GM23338 (cell line): ENCODE results near the gene TMEM132A. TPM values are rescaled to one million over a fixed set of nuclear protein-coding genes. Genes with fewer than 3 reads are reported as not detected.
A peak's percentile ranks its signal among the peaks of the same experiment; 100 is the strongest.

Experiments used
- ATAC-seq: fragments of 200-7000 bp; cut with Tn5 transposase; 3 replicates; pipeline ENCODE4 v1.9.1; 2020
- DNase-seq: peaks from one replicate; pipeline ENCODE4 v3.0.0-alpha.2; 2015; ENCODE audit warnings: low spot score
- H2AFZ ChIP-seq: fragments of 200-600 bp; sonication (generic); 2 replicates; pipeline ENCODE4 v1.8.0; 2016; ENCODE audit warnings: antibody characterized with exemption, mild to moderate bottlenecking, moderate library complexity
- H3F3A ChIP-seq: fragments of 200-600 bp; sonication (generic); replicated peaks from 2 replicates; pipeline ENCODE4 v1.8.0; 2017; ENCODE audit warnings: antibody characterized with exemption, mixed run types, low read depth
- H3K27ac ChIP-seq: fragments of 200-600 bp; sonication (generic); 2 replicates; pipeline ENCODE4 v1.6.1; 2016; ENCODE audit warnings: low read depth
- H3K27me3 ChIP-seq: fragments of 200-600 bp; sonication (generic); 2 replicates; pipeline ENCODE4 v1.8.0; 2016; ENCODE audit warnings: mild to moderate bottlenecking, mixed run types, moderate library complexity; ENCODE audit not compliant: insufficient read depth
- H3K36me3 ChIP-seq: fragments of 200-600 bp; sonication (generic); 2 replicates; pipeline ENCODE4 v1.8.0; 2016; ENCODE audit warnings: mild to moderate bottlenecking; ENCODE audit not compliant: insufficient read depth
- H3K4me1 ChIP-seq: fragments of 200-600 bp; sonication (generic); 2 replicates; pipeline ENCODE4 v1.8.0; 2016; ENCODE audit warnings: mild to moderate bottlenecking, moderate library complexity; ENCODE audit not compliant: insufficient read depth
- H3K4me2 ChIP-seq: fragments of 200-600 bp; sonication (generic); 2 replicates; pipeline ENCODE4 v1.7.1; 2017; ENCODE audit warnings: mixed run types
- H3K4me3 ChIP-seq: fragments of 200-600 bp; sonication (generic); 2 replicates; pipeline ENCODE4 v1.6.1; 2016; ENCODE audit warnings: mixed run types
- H3K79me2 ChIP-seq: fragments of 200-600 bp; sonication (generic); replicated peaks from 2 replicates; pipeline ENCODE4 v1.8.0; 2017; ENCODE audit warnings: mild to moderate bottlenecking; ENCODE audit not compliant: insufficient read depth
- H3K9me2 ChIP-seq: fragments of 200-600 bp; sonication (generic); 2 replicates; pipeline ENCODE4 v1.8.0; 2017; ENCODE audit not compliant: insufficient read depth
- H4K20me1 ChIP-seq: fragments of 200-600 bp; sonication (generic); replicated peaks from 2 replicates; pipeline ENCODE4 v1.8.0; 2017; ENCODE audit warnings: mild to moderate bottlenecking; ENCODE audit not compliant: insufficient read depth
- H3K27ac Mint-ChIP-seq: 2 replicates; pipeline ENCODE4 v1.8.0; 2020; ENCODE audit warnings: inconsistent platforms, mild to moderate bottlenecking, moderate library complexity, mixed read lengths
- H3K27me3 Mint-ChIP-seq: 3 replicates; pipeline ENCODE4 v1.8.0; 2022; ENCODE audit warnings: low read depth, mild to moderate bottlenecking, moderate library complexity, mixed read lengths, inconsistent platforms; ENCODE audit not compliant: insufficient read depth, poor library complexity
- H3K36me3 Mint-ChIP-seq: 3 replicates; pipeline ENCODE4 v1.8.0; 2021; ENCODE audit warnings: low read depth, mild to moderate bottlenecking, inconsistent platforms, moderate library complexity, mixed read lengths
- H3K4me1 Mint-ChIP-seq: 3 replicates; pipeline ENCODE4 v1.8.0; 2020; ENCODE audit warnings: mild to moderate bottlenecking, inconsistent platforms, mixed read lengths
- H3K4me3 Mint-ChIP-seq: 3 replicates; pipeline ENCODE4 v1.8.0; 2021; ENCODE audit warnings: moderate library complexity, mild to moderate bottlenecking, inconsistent platforms, mixed read lengths
- H3K9me3 Mint-ChIP-seq: 3 replicates; pipeline ENCODE4 v1.8.0; 2020; ENCODE audit warnings: moderate library complexity, mild to moderate bottlenecking, inconsistent platforms, mixed read lengths
- ETS1 ChIP-seq: IDR thresholded peaks from 2 replicates; pipeline ENCODE4 v1.6.1; 2016; ENCODE audit warnings: antibody characterized with exemption
- EZH2phosphoT487 ChIP-seq: fragments of 200-600 bp; sonication (generic); IDR thresholded peaks from one replicate; pipeline ENCODE4 v1.8.1; 2018; ENCODE audit warnings: antibody characterized with exemption; ENCODE audit not compliant: unreplicated experiment
- JUNB ChIP-seq: IDR thresholded peaks from one replicate; pipeline ENCODE4 v1.6.1; 2016; ENCODE audit warnings: antibody characterized with exemption; ENCODE audit not compliant: unreplicated experiment
- NANOG ChIP-seq: IDR thresholded peaks from 2 replicates; pipeline ENCODE4 v1.6.1; 2016; ENCODE audit warnings: antibody characterized with exemption, borderline replicate concordance
- POLR2AphosphoS5 ChIP-seq: IDR thresholded peaks from 2 replicates; pipeline ENCODE4 v1.6.1; 2016; ENCODE audit warnings: antibody characterized with exemption, low read depth
- ZNF114 ChIP-seq: fragments of 250-450 bp; sonication (Bioruptor Pico); IDR thresholded peaks from 2 replicates; pipeline ENCODE4 v1.5.0; 2020; ENCODE audit warnings: mild to moderate bottlenecking, moderate library complexity
- polyA plus RNA-seq: library from polyadenylated mRNA; unstranded; fragments of >200 nt; fragmentation: Nextera tagmentation; extraction: Ambion mirVana; gene quantifications from 2 replicates; pipeline ENCODE4 v1.2.1, GENCODE V29; 2016
- total RNA-seq: library from RNA; depleted of rRNA; stranded (reverse); fragments of >200 nt; shearing (Covaris generic); gene quantifications from 2 replicates; pipeline ENCODE4 v1.2.3, GENCODE V29; 2014
- TF ChIP-seq, protein P1 (sequence below): fragments of 250-450 bp; sonication (Bioruptor Pico); IDR thresholded peaks from 2 replicates; pipeline ENCODE4 v1.5.0; 2020; ENCODE audit warnings: mild to moderate bottlenecking, moderate library complexity
- TF ChIP-seq, protein P2 (sequence below): IDR thresholded peaks from one replicate; pipeline ENCODE4 v1.6.1; 2018; ENCODE audit warnings: antibody characterized with exemption; ENCODE audit not compliant: unreplicated experiment

TMEM132A gene
- total and polyA plus RNA-seq, 2 experiments from 2014 or later: 36.2 to 96.6 TPM

DNA sequence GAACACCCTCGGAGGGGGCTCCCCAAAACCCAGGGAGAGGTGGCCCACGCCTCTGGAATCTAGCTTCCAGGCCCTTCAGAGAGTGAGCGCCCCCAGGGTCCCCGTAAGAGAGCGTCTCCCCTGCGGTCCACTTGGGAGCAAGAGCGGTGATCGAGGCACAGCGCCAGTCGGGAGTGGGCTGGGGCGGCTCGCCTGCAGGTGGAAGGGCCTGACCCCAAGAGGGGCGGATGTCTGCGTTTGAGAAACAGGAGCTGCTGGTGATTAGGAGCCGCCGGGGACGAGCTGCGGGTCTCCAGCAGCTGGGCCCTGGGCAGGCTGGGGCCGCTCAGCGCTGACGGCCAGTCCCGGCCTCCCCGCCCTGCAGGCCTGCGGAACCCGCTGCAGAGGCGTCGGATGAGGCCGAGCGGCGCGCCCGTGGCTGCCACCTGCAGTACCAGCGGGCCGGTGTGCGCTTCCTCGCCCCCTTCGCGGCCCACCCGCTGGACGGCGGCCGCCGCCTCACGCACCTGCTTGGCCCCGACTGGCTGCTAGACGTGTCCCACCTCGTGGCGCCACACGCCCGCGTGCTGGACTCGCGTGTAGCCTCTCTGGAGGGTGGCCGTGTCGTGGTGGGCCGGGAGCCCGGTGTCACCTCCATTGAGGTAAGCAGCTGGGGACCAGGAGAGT is 10.0 kb downstream of the TMEM132A start:
- H4K20me1 ChIP-seq: peaks cover 4% of the 10 kb centered on the region; the same call in 1 of the 2 replicates
- Mint-ChIP-seq H3K27me3 (peaks cover 2% of the 10 kb centered on the region), H3K4me1 (peaks cover 14% of the 10 kb centered on the region; the same call in 2 of the 3 replicates), H3K9me3 (no peaks in the 10 kb centered on the region), H3K27ac (no peak overlapping the region), H3K4me3 (no peak overlapping the region), H3K36me3 (peaks cover 38% of the 10 kb centered on the region)
- DNase-seq (no peak), ATAC-seq (peak; percentile 14)
- no peaks in the 10 kb centered on the region for H3K4me1 ChIP-seq
- TF ChIP-seq JUNB: no peak
- no peak for TF ChIP-seq NANOG
- TF ChIP-seq, protein P1, sequence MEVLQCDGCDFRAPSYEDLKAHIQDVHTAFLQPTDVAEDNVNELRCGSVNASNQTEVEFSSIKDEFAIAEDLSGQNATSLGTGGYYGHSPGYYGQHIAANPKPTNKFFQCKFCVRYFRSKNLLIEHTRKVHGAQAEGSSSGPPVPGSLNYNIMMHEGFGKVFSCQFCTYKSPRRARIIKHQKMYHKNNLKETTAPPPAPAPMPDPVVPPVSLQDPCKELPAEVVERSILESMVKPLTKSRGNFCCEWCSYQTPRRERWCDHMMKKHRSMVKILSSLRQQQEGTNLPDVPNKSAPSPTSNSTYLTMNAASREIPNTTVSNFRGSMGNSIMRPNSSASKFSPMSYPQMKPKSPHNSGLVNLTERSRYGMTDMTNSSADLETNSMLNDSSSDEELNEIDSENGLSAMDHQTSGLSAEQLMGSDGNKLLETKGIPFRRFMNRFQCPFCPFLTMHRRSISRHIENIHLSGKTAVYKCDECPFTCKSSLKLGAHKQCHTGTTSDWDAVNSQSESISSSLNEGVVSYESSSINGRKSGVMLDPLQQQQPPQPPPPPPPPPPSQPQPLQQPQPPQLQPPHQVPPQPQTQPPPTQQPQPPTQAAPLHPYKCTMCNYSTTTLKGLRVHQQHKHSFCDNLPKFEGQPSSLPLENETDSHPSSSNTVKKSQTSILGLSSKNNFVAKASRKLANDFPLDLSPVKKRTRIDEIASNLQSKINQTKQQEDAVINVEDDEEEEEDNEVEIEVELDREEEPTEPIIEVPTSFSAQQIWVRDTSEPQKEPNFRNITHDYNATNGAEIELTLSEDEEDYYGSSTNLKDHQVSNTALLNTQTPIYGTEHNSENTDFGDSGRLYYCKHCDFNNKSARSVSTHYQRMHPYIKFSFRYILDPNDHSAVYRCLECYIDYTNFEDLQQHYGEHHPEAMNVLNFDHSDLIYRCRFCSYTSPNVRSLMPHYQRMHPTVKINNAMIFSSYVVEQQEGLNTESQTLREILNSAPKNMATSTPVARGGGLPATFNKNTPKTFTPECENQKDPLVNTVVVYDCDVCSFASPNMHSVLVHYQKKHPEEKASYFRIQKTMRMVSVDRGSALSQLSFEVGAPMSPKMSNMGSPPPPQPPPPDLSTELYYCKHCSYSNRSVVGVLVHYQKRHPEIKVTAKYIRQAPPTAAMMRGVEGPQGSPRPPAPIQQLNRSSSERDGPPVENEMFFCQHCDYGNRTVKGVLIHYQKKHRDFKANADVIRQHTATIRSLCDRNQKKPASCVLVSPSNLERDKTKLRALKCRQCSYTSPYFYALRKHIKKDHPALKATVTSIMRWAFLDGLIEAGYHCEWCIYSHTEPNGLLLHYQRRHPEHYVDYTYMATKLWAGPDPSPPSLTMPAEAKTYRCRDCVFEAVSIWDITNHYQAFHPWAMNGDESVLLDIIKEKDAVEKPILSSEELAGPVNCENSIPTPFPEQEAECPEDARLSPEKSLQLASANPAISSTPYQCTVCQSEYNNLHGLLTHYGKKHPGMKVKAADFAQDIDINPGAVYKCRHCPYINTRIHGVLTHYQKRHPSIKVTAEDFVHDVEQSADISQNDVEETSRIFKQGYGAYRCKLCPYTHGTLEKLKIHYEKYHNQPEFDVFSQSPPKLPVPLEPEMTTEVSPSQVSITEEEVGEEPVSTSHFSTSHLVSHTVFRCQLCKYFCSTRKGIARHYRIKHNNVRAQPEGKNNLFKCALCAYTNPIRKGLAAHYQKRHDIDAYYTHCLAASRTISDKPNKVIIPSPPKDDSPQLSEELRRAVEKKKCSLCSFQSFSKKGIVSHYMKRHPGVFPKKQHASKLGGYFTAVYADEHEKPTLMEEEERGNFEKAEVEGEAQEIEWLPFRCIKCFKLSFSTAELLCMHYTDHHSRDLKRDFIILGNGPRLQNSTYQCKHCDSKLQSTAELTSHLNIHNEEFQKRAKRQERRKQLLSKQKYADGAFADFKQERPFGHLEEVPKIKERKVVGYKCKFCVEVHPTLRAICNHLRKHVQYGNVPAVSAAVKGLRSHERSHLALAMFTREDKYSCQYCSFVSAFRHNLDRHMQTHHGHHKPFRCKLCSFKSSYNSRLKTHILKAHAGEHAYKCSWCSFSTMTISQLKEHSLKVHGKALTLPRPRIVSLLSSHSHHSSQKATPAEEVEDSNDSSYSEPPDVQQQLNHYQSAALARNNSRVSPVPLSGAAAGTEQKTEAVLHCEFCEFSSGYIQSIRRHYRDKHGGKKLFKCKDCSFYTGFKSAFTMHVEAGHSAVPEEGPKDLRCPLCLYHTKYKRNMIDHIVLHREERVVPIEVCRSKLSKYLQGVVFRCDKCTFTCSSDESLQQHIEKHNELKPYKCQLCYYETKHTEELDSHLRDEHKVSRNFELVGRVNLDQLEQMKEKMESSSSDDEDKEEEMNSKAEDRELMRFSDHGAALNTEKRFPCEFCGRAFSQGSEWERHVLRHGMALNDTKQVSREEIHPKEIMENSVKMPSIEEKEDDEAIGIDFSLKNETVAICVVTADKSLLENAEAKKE (CRISPR knock-in tag): no peak
- TF ChIP-seq, protein P2, sequence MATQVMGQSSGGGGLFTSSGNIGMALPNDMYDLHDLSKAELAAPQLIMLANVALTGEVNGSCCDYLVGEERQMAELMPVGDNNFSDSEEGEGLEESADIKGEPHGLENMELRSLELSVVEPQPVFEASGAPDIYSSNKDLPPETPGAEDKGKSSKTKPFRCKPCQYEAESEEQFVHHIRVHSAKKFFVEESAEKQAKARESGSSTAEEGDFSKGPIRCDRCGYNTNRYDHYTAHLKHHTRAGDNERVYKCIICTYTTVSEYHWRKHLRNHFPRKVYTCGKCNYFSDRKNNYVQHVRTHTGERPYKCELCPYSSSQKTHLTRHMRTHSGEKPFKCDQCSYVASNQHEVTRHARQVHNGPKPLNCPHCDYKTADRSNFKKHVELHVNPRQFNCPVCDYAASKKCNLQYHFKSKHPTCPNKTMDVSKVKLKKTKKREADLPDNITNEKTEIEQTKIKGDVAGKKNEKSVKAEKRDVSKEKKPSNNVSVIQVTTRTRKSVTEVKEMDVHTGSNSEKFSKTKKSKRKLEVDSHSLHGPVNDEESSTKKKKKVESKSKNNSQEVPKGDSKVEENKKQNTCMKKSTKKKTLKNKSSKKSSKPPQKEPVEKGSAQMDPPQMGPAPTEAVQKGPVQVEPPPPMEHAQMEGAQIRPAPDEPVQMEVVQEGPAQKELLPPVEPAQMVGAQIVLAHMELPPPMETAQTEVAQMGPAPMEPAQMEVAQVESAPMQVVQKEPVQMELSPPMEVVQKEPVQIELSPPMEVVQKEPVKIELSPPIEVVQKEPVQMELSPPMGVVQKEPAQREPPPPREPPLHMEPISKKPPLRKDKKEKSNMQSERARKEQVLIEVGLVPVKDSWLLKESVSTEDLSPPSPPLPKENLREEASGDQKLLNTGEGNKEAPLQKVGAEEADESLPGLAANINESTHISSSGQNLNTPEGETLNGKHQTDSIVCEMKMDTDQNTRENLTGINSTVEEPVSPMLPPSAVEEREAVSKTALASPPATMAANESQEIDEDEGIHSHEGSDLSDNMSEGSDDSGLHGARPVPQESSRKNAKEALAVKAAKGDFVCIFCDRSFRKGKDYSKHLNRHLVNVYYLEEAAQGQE: no peak
- no peak for TF ChIP-seq EZH2phosphoT487
- no peak for TF ChIP-seq POLR2AphosphoS5
- TF ChIP-seq ZNF114: no peak
- no peak for TF ChIP-seq ETS1
- no peaks in the 10 kb centered on the region for H3K27me3 ChIP-seq
- H3K79me2 ChIP-seq: no peaks in the 10 kb centered on the region
- H2AFZ ChIP-seq: no peak overlapping the region
- H3K36me3 ChIP-seq: 0 out of 2 replicates have a peak, but pooled peaks cover 6% of the 10 kb centered on the region
- no peak overlapping the region for H3K4me2 ChIP-seq
- H3K4me3 ChIP-seq: no peak overlapping the region
- H3F3A ChIP-seq: no peaks in the 10 kb centered on the region
- no peak overlapping the region for H3K27ac ChIP-seq
- no peaks in the 10 kb centered on the region for H3K9me2 ChIP-seq
